ENCODE measurements around the gene PLCH2. TPM values are rescaled to one million over a fixed set of nuclear protein-coding genes. Genes with fewer than 3 reads are reported as not detected.

The PLCH2 gene
- total RNA-seq, 2 donors from 2014 or later: 3.6 to 4.6 TPM

Other genes with a start within 250 kb of the PLCH2 start
- 10 to 100 TPM; 30.2 to 35.5 TPM for gene SKI, start 248.0 kb upstream of the PLCH2 start, total RNA-seq
- gene MORN1, start 84.7 kb upstream of the PLCH2 start, total RNA-seq: 10 to 100 TPM; 11.0 to 15.2 TPM
- 100 to 1,000 TPM; 191 to 221 TPM for gene RER1, start 84.4 kb upstream of the PLCH2 start, total RNA-seq
- gene PEX10, start 63.7 kb upstream of the PLCH2 start, total RNA-seq: 10 to 100 TPM; 17.8 to 19.9 TPM
- 10 to 100 TPM; 29.4 to 32.6 TPM for gene PANK4, start 50.3 kb downstream of the PLCH2 start, total RNA-seq
- 1 to 10 TPM; 2.7 to 6.2 TPM for gene HES5, start 54.0 kb downstream of the PLCH2 start, total RNA-seq
- gene TNFRSF14, start 80.1 kb downstream of the PLCH2 start, total RNA-seq: 100 to 1,000 TPM; 142 to 178 TPM
- 10 to 100 TPM; 73.9 to 86.3 TPM for gene PRXL2B, start 110.5 kb downstream of the PLCH2 start, total RNA-seq
- 10 to 100 TPM in 1 of 2 donors, 1 to 10 TPM in 1; 7.8 to 11.5 TPM for gene MMEL1, start 156.7 kb downstream of the PLCH2 start, total RNA-seq

Data from left colon (tissue), 2 donors.